ENCODE data around the gene MBD3L5.
"Not testable (repeated sequence)": the region's sequence is repeated elsewhere in the genome, so short reads cannot be mapped to it uniquely, and the experiment has no call there.

The MBD3L5 gene

DNA sequence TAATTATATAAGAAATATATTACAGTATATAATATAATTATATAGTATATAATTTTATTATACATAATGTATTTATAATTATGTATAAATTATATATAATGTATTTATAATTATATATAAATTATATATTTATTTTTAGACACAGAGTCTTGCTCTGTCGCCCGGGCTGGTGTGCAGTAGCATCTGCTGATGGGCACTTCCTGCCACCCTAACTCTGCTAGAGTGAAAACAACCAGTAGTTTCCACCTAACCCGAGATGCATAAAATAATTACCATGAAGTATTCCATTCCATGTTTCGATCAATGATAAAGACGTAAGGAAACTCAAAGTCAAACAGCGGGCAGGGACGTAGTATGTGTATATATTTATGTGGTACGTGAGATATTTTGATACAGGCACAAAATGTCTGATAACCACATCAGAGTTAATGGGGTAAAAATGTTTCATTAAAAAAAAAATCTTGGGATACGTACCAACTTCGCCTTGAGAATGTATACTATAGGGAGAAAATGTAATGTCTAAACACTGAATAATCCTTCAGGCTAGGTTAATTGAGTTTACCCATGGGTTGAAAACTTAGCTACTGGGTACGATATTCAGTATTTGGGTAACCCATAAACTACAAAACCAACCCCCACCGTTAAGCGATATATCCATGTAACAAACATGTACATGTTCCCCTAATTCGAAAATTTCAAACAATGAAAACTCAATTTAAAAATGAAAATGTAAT is 24.4 kb downstream of the MBD3L5 start:
- not testable (repeated sequence) for DNase-seq

DNA sequence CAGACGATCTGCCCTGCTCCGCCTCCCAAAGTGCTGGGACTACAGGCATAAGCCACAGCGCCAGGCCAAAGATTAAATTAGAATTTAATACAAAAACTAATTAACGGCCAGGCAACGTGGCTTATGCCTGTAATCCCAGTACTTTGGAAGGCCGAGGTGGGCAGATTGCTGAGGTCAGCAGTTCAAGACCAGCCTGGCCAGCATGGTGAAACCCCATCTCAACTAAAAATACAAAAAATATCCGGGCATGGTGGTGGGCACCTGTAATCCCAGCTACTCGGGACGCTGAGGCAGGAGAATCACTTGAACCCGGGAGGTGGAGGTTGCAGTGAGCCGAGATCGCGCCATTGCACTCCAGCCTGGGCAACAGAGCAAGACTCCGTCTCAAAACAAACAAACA is 25.3 kb downstream of the MBD3L5 start:
- not testable (repeated sequence) for DNase-seq

DNA sequence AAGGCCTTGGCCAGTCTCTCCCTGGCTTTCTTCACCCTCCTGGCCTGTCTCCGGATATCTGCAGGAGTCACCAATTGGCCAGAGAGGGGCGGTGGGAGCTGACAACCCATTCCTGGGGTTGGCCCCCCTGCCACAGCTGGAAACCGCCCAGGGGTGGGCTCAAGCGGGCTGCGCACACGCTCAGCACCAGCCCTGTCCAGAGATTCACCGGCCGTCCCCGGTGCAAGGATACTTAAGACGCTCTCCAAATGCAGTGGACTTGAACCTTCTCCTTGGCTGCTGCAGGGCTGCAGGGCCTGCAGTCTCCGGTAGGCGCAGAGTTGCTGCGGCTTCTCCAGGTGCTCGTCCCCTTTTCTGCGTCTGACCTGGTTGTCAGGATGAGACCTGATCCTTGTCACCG is 26.0 kb downstream of the MBD3L5 start:
- not testable (repeated sequence) for DNase-seq

DNA sequence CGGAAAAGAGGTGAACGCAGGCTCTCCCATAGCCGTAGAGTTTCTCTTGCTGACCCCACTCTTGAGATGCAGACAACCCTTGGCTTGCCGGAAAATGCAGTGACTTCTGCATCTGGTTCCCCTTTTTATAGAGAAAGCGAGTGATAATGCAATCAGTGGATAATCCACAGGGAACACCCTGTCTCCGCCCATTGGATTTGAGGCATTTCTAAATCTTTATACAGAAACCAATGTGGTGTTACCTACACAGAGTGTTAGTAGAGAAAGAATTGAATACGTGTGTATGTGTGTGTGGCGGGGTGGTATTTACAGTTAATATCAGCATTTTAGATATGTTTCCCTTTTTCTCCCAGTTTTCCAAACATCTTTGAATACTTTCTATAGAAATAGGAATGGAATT is 28.2 kb downstream of the MBD3L5 start, which contains the start of gene MBD3L3:
Gene MBD3L3, minus strand, starts transcription at position 101 of the 400 bp plus-strand sequence. Its CDS starts 71 bp downstream, at position 30.
- DNase-seq, result not testable (repeated sequence)

DNA sequence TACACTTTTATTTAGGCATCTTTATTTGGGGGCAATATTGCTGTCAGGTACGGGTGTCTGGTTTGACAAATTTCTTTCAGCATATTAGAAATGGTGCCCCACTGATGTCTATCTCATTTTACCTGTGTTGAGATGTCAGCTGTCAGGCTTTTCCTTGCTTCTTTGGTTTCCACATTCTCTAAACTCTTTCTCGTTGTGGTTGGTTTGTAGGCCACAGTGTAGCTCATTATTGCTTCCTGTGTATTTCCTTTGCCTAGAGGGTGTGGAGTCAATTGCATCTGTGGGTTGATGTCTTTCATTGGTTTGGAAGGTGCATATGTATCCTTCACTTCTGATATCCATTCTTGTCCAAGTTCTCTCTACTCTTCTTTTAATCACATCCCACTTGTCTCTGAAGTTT is 29.6 kb downstream of the MBD3L5 start:
- DNase-seq, result not testable (repeated sequence)

DNA sequence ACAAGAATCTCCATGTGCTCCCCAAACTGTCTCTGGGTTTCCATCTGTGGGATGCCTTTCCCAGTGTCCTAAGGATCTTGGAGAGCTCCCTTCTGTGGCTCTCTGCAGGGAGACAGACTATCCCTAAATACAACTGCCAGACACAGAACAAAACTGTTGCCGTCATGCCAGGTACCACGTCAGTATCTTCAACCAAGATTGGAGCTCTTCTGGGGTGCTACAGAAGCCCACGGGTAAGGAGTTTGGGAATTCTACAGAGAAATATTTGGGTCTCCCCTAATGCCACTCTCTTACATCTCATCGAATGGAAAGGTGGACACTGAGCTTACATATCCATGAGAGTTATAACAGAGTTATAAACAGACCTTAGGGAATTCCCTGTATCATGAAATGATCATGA is 33.0 kb downstream of the MBD3L5 start:
- no peak for DNase-seq

DNA sequence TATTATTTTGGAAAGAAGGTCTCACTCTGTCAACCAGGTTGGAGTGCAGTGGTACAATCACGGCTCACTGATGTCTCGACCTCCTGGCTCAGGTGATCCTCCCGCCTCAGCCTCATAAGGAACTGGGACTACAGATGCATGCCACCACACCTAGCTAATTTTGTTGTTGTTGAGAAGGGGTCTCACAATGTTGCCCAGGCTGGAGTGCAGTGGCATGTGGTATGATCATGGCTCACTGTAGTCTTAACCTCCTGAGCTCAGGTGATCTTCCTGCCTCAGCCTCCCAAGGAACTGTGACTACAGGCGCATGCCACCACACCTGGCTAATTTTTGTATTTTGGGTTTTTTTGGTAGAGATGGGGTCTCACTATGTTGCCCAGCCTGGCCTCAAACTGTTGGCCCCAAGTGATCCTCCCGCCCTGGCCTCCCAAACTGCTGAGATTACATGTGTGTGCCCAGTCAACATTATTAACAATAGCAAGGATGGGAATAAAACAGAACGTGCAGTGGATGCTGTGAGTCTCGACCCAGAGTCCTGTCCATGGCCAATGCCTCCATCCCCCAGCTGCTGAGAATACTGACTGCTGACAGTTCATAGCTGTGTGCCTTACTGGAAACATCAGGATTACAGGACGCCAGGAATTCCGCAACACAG is 33.5 kb downstream of the MBD3L5 start:
- no peak for DNase-seq

DNA sequence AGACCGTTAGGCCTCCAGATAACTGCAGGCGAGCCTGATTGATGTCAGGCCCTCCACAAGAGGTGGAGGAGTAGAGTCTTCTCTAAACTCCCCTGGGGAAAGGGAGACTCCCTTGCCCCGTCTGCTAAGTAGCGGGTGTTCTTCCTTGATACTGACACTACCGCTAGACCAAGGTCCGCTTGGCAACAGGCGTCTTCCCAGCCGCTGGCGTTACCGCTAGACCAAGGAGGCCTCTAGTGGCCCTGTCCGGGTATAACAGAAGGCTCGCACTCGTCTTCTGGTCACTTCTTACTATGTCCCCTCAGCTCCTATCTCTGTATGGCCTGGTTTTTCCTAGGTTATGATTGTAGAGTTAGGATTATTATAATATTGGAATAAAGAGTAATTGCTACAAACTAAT is 36.7 kb downstream of the MBD3L5 start:
- DNase-seq, result not testable (repeated sequence)

DNA sequence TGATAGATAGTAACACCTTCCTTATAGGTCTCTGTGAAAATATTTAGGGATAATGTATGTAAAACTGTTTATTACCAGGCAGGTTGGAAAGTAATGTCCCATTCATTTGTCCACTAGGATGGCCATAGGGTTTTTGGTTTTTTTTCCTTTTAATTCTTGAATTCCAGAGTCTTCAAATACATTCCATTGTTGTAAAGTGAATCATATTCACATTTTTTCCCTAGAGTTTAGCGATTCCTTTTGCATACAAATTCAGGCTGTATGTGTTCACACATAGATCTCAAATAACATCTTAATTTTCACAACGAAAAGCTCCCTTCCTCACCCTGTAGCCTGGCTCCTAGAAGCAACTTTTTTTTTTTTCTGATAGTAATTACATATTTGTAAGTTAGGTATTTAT is 37.3 kb downstream of the MBD3L5 start:
- DNase-seq, result no peak

DNA sequence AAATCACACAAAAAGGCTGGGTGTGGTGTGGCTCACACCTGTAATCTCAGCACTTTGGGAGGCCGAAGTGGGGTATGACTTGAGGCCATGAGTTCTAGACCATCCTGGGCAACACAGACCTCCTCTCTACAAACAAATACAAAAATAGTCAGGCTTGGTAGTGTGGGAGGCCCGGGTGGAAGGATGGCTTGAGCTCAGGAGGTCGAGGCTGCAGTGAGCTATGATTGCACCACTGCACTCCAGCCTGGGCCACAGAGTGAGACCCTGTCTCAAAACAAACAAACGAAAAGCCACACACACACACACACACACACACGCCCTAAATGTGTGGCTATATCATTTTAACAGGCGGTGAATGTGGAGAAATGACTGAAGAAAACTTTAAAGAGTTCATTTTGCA is 38.2 kb downstream of the MBD3L5 start:
- DNase-seq, result no peak

DNA sequence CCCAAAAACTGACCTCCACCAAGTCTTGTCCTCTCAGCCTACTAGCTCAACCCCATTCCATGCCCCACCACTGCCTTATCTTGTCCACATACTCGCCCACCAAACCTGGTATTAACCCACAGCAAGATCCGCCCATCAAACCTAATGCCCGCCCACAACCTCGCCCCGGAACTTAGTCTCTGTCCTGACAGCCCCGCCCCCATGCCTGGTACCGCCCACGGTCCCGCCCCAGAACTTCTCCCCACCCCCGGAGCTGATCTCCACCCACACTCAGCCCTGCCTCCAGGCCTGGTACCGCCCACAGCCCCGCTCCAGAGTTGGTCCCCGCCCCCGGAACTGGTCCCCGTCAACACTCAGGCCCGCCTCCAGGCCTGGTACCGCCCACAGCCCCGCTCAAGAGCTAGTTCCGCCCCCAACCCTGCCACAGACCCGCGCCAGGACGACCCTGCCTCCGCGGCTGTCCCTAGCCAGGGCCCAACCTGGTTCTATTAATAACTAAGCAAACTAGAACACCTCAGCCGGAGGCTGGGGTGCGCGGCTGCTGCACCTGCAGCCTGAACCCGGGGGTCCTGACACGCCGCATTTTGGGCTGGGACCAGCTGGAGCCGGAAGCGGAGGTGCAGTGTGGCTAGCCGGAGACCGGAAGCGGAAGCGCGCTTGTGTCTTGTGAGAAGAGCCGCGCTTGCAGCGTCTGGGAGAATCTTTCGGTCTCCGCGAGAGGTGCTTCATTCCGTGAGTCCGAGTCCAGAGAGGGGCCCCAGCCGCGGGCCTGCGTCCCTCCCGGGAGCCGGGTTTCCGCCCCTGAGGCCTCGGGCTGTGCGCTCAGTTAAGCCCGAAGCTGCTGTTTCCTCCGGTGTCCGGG is 38.9 kb downstream of the MBD3L5 start, which contains the start of gene ZNF557:
Gene ZNF557, plus strand, starts transcription at position 662 of the 862 bp plus-strand sequence. CDS start 5,372 bp downstream, outside the sequence.
- peak; percentile 98 for DNase-seq

DNA sequence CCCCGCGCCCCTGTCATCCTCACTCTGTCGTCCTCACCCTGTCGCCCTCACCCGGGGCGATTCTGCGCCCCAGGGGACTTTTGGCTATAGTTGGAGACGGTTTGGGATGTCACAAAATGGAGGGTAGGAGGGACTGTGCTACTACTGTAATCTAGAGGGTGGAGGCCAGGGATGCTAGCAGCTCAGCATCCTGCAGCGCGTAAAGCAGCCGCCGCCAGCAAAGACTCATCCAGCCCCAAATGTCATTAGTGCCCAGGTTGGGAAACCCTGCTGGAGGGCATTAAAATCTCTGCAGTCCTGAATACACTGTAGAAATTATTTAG is 39.5 kb downstream of the MBD3L5 start:
- DNase-seq, result no peak

DNA sequence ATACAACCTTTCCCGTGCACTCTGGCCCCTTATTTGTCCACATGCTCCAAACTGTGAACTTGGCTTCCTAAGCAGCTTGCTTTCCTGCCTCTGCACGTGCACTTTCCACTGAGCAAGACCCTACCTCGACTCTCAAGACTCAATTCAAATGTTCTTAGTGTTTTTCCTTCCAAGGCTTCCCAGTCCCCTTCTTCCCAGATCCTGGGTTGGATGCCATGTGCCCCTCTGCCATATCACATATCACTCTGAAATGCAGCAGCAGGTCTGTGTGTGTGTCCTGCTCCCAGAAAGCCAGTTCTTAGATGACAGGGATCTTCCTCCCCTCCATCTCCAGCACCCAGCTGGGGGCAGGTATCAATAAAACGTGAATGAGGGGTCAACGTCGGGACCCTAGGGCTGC is 42.2 kb downstream of the MBD3L5 start:
- no peak for DNase-seq

DNA sequence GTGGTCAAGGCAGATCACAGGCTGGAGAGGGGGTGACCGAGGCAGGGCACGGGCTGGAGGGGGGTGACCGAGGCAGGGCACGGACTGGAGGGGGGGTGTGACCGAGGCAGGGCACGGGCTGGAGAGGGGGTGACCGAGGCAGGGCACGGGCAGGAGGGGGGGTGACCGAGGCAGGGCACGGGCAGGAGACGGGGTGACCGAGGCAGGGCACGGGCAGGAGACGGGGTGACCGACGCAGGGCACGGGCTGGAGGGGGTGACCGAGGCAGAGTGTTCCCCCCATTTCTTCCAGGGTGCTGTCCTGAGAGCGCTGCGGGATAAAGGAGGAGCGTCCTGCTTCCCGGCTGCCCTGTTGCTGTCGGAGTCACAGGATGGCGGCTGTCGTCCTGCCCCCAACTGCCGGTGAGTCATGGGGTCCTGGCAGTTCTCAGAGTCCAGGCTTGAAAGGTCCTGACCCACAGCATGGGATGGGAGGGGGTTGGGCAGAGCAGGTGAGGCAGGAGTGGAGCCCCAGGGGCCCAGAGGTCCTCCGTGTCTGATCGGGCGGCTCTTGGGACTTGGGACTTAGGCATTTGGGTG is 44.4 kb downstream of the MBD3L5 start:
- no peak for DNase-seq

DNA sequence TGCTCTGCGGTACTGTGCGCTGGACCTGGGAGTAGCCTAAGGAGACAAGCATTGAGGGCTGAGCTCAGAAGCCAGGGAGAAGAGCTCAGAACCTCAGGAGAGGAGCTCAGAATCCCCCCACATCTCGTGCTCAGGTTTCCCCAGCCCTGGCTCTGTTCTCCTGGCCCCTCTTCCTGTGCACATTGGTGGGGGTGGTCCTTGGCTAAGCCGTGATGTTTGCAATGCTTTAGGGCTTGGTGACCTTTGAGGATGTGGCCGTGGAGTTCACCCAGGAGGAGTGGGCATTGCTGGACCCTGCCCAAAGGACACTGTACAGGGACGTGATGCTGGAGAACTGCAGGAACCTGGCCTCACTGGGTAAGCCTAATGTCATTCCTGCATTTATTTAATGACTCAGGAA is 45.8 kb downstream of the MBD3L5 start:
- no peak for DNase-seq

DNA sequence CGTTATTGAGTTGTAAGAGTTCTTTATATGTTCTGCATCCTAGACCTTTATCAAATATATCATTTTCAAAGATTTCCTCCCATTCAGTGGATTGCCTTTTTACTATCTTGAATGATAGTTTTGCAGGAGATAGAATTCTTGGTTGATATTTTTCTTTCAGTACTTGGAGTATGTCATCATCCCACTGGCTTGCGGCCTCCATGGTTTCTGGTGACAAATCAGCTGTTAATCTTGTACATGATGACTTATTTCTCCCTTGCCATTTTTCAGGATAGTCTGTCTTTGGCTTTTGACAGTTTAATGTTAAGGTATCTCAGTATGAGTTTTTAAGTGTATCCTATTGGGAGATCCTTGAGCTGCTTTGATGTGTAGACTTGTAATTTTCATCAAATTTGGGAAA is 47.6 kb downstream of the MBD3L5 start:
- DNase-seq, result no peak

Measured in CD4-positive, alpha-beta T cell treated with Interleukin-15 for 1 hour (primary cell).